KMS-11 (cell line): ENCODE measurements around the gene ULK1.

Source experiments
- H2AFZ ChIP-seq: fragments of 200-600 bp; sonication (generic); 2 replicates; pipeline ENCODE4 v1.6.1; 2016; ENCODE audit warnings: antibody characterized with exemption, mixed run types, low read depth
- H3K27ac ChIP-seq: fragments of 200-600 bp; sonication (generic); 2 replicates; pipeline ENCODE4 v1.6.1; 2016; ENCODE audit warnings: mild to moderate bottlenecking, mixed run types
- H3K27me3 ChIP-seq: fragments of 200-600 bp; sonication (generic); 2 replicates; pipeline ENCODE4 v1.6.1; 2017; ENCODE audit warnings: mild to moderate bottlenecking, low read depth, mixed run types, moderate library complexity; ENCODE audit not compliant: insufficient read depth
- H3K36me3 ChIP-seq: fragments of 200-600 bp; sonication (generic); 2 replicates; pipeline ENCODE4 v1.6.1; 2017; ENCODE audit warnings: mild to moderate bottlenecking, mixed run types; ENCODE audit not compliant: insufficient read depth
- H3K4me1 ChIP-seq: fragments of 200-600 bp; sonication (generic); 2 replicates; pipeline ENCODE4 v1.6.1; 2016; ENCODE audit warnings: mild to moderate bottlenecking, low read depth, mixed run types; ENCODE audit not compliant: poor library complexity, severe bottlenecking
- H3K4me2 ChIP-seq: fragments of 200-600 bp; sonication (generic); 2 replicates; pipeline ENCODE4 v1.7.0; 2016; ENCODE audit warnings: mild to moderate bottlenecking, mixed run types
- H3K4me3 ChIP-seq: fragments of 200-600 bp; sonication (generic); IDR thresholded peaks from 2 replicates; pipeline ENCODE4 v1.6.1; 2017; ENCODE audit warnings: low read depth, low read length, mixed read lengths; ENCODE audit not compliant: insufficient read depth
- H3K79me2 ChIP-seq: fragments of 200-600 bp; sonication (generic); 2 replicates; pipeline ENCODE4 v1.6.1; 2016; ENCODE audit warnings: low read depth, mixed run types; ENCODE audit not compliant: insufficient read depth
- H3K9ac ChIP-seq: fragments of 200-600 bp; sonication (generic); 2 replicates; pipeline ENCODE4 v1.6.1; 2016; ENCODE audit warnings: mild to moderate bottlenecking, mixed run types
- H4K20me1 ChIP-seq: fragments of 200-600 bp; sonication (generic); 2 replicates; pipeline ENCODE4 v1.6.1; 2016; ENCODE audit warnings: mild to moderate bottlenecking, mixed run types; ENCODE audit not compliant: insufficient read depth
- TF ChIP-seq, protein P1 (sequence below): fragments of 200-600 bp; sonication (generic); conservative IDR thresholded peaks from 2 replicates; pipeline ENCODE4 v1.6.1; 2017; ENCODE audit warnings: low read depth, mild to moderate bottlenecking, antibody characterized with exemption, low read length, moderate library complexity, mixed read lengths

The ULK1 gene

DNA sequence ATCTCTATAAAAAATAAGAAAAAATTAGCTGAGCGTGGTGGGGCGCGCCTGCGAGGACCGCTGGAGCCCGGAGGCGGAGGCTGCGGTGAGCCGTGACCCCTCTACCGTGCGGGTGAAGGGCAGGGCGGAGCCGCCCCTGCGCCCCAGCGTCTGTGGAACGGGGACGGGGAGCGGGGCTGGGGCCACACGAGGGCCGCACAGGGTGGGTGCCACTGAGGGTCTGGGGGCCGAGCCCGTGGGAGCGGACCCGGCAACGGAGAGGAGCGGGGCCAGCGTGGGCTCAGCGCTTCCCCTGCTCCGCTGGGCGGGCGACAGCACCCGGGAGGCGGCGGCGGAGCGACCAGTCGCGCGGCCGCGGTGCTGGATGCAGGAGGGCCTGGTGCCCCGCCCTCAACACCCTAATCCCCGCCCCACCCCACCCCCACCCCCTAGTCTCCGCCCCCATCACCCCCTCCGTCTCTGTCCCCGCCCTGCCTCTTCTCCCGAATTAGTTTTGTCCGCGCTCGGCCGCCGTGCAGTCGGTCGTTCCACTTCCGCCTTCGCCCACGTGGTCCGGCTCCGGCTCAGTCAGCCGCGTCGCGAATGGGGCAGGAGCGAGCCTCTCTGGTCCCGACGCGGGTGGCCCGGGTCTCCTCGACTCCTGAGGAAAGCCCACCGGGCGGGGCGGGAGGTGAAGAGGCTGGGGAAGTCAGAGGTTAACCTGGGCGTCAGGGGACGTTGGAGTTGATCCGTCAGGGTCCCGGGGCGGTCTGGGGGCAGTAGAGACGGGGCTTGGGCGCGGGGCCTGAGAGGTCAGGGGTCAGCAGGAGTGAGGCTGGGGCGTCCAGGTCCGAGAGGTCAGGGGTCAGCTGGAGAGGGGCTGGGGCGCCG lies 34.5 kb downstream of the ULK1 start, which contains the start of gene PUS1:
TSS of gene PUS1 (plus strand) at position 566 of the 870 bp plus-strand sequence. CDS start 447 bp downstream, outside the sequence.
- Histone ChIP-seq H3K79me2 (peaks cover 14% of the 10 kb centered on the region), H3K9ac (peak within 1 kb of the TSS; percentile 79; the same call in 1 of the 2 replicates), H4K20me1 (no peaks in the 10 kb centered on the region), H3K4me3 (no peak within 1 kb of the TSS), H3K27ac (peak within 1 kb of the TSS; percentile 49), H2AFZ (peak within 1 kb of the TSS; percentile 79), H3K4me1 (peaks cover 24% of the 10 kb centered on the region), H3K4me2 (peak within 1 kb of the TSS; percentile 76; the same call in 1 of the 2 replicates), H3K27me3 (no peaks in the 10 kb centered on the region), H3K36me3 (no peaks in the 10 kb centered on the region)
- TF ChIP-seq, protein P1, sequence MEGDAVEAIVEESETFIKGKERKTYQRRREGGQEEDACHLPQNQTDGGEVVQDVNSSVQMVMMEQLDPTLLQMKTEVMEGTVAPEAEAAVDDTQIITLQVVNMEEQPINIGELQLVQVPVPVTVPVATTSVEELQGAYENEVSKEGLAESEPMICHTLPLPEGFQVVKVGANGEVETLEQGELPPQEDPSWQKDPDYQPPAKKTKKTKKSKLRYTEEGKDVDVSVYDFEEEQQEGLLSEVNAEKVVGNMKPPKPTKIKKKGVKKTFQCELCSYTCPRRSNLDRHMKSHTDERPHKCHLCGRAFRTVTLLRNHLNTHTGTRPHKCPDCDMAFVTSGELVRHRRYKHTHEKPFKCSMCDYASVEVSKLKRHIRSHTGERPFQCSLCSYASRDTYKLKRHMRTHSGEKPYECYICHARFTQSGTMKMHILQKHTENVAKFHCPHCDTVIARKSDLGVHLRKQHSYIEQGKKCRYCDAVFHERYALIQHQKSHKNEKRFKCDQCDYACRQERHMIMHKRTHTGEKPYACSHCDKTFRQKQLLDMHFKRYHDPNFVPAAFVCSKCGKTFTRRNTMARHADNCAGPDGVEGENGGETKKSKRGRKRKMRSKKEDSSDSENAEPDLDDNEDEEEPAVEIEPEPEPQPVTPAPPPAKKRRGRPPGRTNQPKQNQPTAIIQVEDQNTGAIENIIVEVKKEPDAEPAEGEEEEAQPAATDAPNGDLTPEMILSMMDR = no peak

DNA sequence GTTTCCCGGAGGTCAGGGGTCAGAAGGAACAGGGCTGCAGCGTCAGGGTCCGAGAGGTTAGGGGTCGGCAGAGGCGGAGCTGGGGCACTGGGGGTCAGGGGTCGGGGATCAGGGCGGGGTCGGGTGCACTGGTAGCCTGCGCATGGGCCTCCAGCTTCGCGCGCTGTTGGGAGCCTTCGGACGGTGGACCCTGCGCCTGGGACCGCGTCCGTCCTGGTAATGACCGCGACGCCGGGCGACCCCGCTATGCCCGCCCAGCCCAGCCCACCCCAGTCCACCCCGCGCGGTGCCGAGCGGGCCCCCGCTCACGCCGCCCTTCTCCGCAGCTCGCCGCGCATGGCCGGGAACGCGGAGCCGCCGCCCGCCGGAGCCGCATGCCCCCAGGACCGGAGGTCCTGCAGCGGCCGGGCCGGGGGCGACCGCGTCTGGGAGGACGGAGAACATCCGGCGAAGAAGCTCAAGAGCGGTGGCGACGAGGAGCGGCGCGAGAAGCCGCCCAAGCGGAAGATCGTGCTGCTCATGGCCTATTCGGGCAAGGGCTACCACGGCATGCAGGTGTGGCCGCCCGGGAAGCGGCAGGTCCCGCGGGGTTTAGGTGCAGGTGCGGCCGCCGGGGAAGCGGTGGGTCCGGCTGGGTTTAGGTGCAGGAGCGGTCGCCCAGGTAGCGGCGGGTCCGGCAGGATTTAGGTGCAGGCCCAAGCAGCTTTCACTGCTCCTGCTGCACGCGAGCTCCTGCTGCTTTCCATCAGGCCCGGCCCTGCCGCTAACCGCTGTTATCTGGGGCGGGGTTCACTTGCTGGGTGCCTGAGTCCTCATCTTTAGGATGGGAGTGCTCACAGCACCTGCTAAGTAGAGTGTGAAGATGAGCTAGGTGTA lies 35.4 kb downstream of the ULK1 start:
- no peak overlapping the region for H3K4me3 ChIP-seq
- no peaks in the 10 kb centered on the region for H4K20me1 ChIP-seq
- H3K79me2 ChIP-seq = peaks cover 14% of the 10 kb centered on the region
- H3K4me2 ChIP-seq = peak overlapping the region; percentile 76
- TF ChIP-seq, protein P1 = no peak
- peak overlapping the region; percentile 79; the same call in 1 of the 2 replicates for H3K9ac ChIP-seq
- H3K36me3 ChIP-seq = no peaks in the 10 kb centered on the region
- H3K27me3 ChIP-seq = no peaks in the 10 kb centered on the region
- H2AFZ ChIP-seq = no peak overlapping the region
- peaks cover 15% of the 10 kb centered on the region for H3K4me1 ChIP-seq
- H3K27ac ChIP-seq = peak overlapping the region; percentile 49

DNA sequence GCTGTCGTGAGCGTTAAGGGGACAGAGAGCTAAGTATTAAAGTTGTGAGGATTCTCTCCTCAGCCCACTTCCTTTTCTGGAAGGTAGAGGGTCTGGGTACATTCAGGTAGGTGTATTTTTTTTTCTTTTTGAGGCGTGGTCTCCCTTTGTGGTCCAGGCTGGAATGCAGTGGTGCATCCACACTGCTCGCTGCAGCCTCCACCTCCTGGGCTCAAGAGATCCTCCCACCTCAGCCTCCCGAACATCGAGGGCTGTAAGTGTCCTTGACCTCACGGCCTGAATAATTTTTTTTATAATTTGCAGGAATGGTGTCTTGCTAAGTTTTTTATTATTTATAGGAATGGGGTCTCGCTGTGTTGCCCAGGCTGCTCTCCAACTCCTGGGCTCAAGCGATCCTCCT lies 36.1 kb downstream of the ULK1 start:
- Histone ChIP-seq H3K36me3 (no peaks in the 10 kb centered on the region), H3K4me1 (peaks cover 12% of the 10 kb centered on the region), H3K9ac (peak overlapping the region; percentile 79; the same call in 1 of the 2 replicates), H3K4me2 (peak overlapping the region; percentile 76), H3K4me3 (no peak overlapping the region), H3K27ac (no peak overlapping the region), H4K20me1 (no peaks in the 10 kb centered on the region), H3K79me2 (peaks cover 14% of the 10 kb centered on the region), H2AFZ (no peak overlapping the region), H3K27me3 (no peaks in the 10 kb centered on the region)
- TF ChIP-seq, protein P1 = no peak

DNA sequence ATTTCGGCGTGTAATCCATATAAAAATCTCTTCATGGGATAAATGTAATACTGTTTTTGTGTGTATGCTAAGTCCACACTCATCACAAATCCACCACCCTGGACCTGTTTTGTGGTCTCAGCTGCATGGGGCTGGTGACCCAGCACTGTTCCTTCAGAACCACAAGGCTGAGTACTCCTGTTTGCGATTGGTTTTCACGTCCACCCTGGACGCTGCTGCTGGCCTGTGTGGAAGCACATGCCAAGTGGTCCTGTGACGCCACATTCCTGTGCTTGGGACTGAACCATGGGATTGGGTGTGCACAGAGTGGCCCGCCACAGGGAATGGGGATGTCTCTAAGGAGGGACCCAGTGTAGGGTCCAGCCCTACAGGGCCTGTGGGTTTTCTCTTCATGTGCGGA lies 39.0 kb downstream of the ULK1 start:
- Histone ChIP-seq H3K4me2 (no peak overlapping the region), H3K9ac (no peak overlapping the region), H4K20me1 (no peaks in the 10 kb centered on the region), H3K4me3 (no peak overlapping the region), H3K36me3 (no peaks in the 10 kb centered on the region), H3K4me1 (peaks cover 8% of the 10 kb centered on the region), H3K79me2 (peaks cover 14% of the 10 kb centered on the region), H2AFZ (no peak overlapping the region), H3K27ac (no peak overlapping the region), H3K27me3 (no peaks in the 10 kb centered on the region)
- TF ChIP-seq, protein P1 = no peak
